ENCODE measurements around the gene ZNF462. TPM values are rescaled to one million over a fixed set of nuclear protein-coding genes. Genes with fewer than 3 reads are reported as not detected.

ZNF462 gene
- total RNA-seq, 1 experiment from 2014 or later: 121 TPM

DNA sequence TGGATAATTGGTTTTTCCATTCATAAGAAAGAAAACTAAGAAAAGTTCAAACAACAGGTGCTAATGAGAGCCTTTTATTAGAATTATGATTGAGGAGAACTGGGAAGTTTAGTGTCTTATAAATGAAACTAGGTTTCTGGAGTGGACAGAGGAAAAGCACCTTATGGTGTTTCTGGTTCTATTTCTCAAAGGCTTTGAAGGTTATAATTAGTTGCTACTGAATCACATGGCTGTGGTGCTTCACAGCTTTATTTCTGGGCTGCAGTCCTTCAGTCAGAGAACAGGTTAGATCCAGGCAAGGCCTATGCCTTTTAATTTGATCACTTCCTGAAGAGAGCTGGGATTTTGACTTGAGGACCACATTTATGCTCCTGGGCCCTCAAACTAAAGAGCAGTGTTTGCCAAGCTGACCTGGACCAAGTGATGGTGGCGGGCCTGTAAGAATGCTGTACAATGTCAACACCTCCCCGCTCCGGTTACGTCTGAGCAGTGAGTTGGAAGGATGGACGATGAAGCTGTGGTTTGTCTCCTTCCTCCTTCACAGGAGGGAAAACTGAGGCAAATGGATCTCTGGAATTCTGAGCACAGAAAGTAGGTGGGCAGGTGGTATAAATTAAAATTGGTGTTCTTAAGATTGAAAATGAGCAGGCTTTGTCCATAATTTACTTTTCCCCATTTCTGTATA, 56.0 kb downstream of the ZNF462 start:
- Mint-ChIP-seq H3K27me3 (ENCODE audit: low read depth) (no peaks in the 10 kb centered on the region), H3K4me3 (no peak overlapping the region), H3K9me3 (0 out of 2 replicates have a peak, but pooled peaks cover 3% of the 10 kb centered on the region), H3K36me3 (peaks cover 42% of the 10 kb centered on the region), H3K4me1 (peaks cover 68% of the 10 kb centered on the region), H3K27ac (peak overlapping the region; percentile 39; the same call in 1 of the 2 replicates)
- no peak for ATAC-seq
- POLR2A ChIA-PET: no interaction called here
- DNase-seq (ENCODE audit: low spot score): no peak
- CTCF ChIA-PET: interaction anchor here (0.6 kb wide), 1 partner anchor 1176 kb away, joined by 3 read pairs; no protein-coding TSS in a partner anchor
- no peak for TF ChIP-seq TP53 (CRISPR knock-in tag; IDR thresholded peaks at IDR 0.05)
- no peak for TF ChIP-seq NFYB (CRISPR knock-in tag; conservative IDR thresholded peaks at IDR 0.05; ENCODE audit: low read depth)
- no peak for TF ChIP-seq RELA (CRISPR knock-in tag; IDR thresholded peaks at IDR 0.05; ENCODE audit: borderline replicate concordance)
- no peak for TF ChIP-seq RORB (CRISPR knock-in tag; IDR thresholded peaks at IDR 0.05)
- TF ChIP-seq, protein P1, sequence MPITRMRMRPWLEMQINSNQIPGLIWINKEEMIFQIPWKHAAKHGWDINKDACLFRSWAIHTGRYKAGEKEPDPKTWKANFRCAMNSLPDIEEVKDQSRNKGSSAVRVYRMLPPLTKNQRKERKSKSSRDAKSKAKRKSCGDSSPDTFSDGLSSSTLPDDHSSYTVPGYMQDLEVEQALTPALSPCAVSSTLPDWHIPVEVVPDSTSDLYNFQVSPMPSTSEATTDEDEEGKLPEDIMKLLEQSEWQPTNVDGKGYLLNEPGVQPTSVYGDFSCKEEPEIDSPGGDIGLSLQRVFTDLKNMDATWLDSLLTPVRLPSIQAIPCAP (CRISPR knock-in tag; IDR thresholded peaks at IDR 0.05): no peak
- no peak for TF ChIP-seq CREB1 (CRISPR knock-in tag; IDR thresholded peaks at IDR 0.05)
- TF ChIP-seq, protein P2, sequence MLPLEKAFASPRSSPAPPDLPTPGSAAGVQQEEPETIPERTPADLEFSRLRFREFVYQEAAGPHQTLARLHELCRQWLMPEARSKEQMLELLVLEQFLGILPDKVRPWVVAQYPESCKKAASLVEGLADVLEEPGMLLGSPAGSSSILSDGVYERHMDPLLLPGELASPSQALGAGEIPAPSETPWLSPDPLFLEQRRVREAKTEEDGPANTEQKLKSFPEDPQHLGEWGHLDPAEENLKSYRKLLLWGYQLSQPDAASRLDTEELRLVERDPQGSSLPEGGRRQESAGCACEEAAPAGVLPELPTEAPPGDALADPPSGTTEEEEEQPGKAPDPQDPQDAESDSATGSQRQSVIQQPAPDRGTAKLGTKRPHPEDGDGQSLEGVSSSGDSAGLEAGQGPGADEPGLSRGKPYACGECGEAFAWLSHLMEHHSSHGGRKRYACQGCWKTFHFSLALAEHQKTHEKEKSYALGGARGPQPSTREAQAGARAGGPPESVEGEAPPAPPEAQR (CRISPR knock-in tag; IDR thresholded peaks at IDR 0.05): no peak
- TF ChIP-seq MXD4 (CRISPR knock-in tag; IDR thresholded peaks at IDR 0.05; ENCODE audit: borderline replicate concordance): no peak
- no peak for TF ChIP-seq TCF7 (CRISPR knock-in tag; IDR thresholded peaks at IDR 0.05; ENCODE audit: low read depth)
- TF ChIP-seq, protein P3, sequence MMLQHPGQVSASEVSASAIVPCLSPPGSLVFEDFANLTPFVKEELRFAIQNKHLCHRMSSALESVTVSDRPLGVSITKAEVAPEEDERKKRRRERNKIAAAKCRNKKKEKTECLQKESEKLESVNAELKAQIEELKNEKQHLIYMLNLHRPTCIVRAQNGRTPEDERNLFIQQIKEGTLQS (CRISPR knock-in tag; conservative IDR thresholded peaks at IDR 0.05): no peak
- no peak for TF ChIP-seq ZNF281 (CRISPR knock-in tag; IDR thresholded peaks at IDR 0.05)
- no peak for TF ChIP-seq STAT6 (CRISPR knock-in tag; conservative IDR thresholded peaks at IDR 0.05; ENCODE audit: low read depth)
- TF ChIP-seq ZNF532 (CRISPR knock-in tag; IDR thresholded peaks at IDR 0.05; ENCODE audit: borderline replicate concordance): no peak
- TF ChIP-seq ATF6 (CRISPR knock-in tag; IDR thresholded peaks at IDR 0.05): no peak
- no peak for TF ChIP-seq CREM (CRISPR knock-in tag; IDR thresholded peaks at IDR 0.05)
